Measurements from ENCODE around the gene CYBA. TPM values are rescaled to one million over a fixed set of nuclear protein-coding genes. Genes with fewer than 3 reads are reported as not detected.

Gene CYBA
- total RNA-seq, 1 donor from 2014 or later = 90.8 TPM

- Histone ChIP-seq H3K9me3 (ENCODE audit: control insufficient read depth in 3 of 3, low read length in 3 of 3) (no peaks in the 10 kb centered on the region), H3K9ac (ENCODE audit: low read depth in 1 of 3, low read length in 3 of 3) (peak overlapping the region in 2 of 3 donors; percentile 50 to 66), H3K36me3 (ENCODE audit: control insufficient read depth in 3 of 3, insufficient read depth in 3 of 3, low read length in 3 of 3) (peaks cover 9 to 17% (median 15%) of the 10 kb centered on the region in 3 donors), H3K27me3 (ENCODE audit: control insufficient read depth in 3 of 3, insufficient read depth in 3 of 3, low read length in 3 of 3) (no peaks in the 10 kb centered on the region), H3K4me1 (ENCODE audit: control insufficient read depth in 3 of 3, insufficient read depth in 3 of 3, low read length in 3 of 3) (peaks cover 12 to 13% (median 13%) of the 10 kb centered on the region in 3 donors), H3K4me3 (ENCODE audit: low read length in 3 of 3) (peak overlapping the region; percentile 62 to 67 (median 65)), H3K27ac (ENCODE audit: low read depth, low read length) (peak overlapping the region; percentile 19)
Observed at GRCh38 chr16:88649924-88650748, 717 bp downstream of the CYBA start.

DNA sequence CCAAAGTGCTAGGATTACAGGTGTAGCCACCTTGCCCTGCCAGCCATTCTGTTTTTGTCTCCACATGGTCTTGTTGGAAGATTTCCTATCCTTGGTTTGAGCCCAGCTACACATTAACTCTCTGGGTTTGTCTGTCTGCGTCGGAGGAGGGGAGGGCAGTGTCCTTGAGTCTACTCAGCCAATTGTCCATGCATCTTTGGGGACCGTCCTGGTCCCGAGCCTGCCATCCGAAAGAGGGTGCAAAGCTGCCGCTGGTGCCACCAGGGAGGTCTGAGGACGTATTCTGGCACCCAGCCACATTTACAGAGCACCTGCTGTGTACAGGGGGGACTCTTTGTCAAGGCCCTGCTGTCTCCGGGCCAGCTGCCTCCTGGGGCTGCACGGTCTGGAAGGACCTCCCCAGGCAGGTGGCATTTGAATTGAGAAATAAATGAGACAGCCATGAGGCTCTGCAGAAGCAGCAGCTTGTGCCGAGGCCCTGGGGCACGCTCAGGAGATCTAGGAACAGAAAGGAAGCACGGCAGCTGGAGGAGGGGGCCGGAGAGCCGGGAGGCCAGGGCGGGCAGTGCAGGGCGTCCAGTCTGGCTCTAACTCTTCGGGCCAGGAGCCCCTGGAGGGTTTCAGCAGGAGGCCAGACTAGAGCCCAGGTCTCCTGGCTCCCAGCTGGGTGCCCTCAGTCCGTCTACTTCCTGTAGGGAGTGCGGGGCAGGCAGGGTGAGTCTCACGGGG lies 1.5 kb downstream of the CYBA start:
- Histone ChIP-seq H3K36me3 (ENCODE audit: control insufficient read depth in 3 of 3, insufficient read depth in 3 of 3, low read length in 3 of 3) (peaks cover 6 to 10% (median 7%) of the 10 kb centered on the region in 3 donors), H3K27me3 (ENCODE audit: control insufficient read depth in 3 of 3, insufficient read depth in 3 of 3, low read length in 3 of 3) (no peaks in the 10 kb centered on the region), H3K9me3 (ENCODE audit: control insufficient read depth in 3 of 3, low read length in 3 of 3) (no peaks in the 10 kb centered on the region), H3K27ac (ENCODE audit: low read depth, low read length) (no peak overlapping the region), H3K4me3 (ENCODE audit: low read length in 3 of 3) (peak overlapping the region in 1 of 3 donors; percentile 62), H3K9ac (ENCODE audit: low read depth in 1 of 3, low read length in 3 of 3) (no peak overlapping the region), H3K4me1 (ENCODE audit: control insufficient read depth in 3 of 3, insufficient read depth in 3 of 3, low read length in 3 of 3) (peaks cover 12 to 13% (median 13%) of the 10 kb centered on the region in 3 donors)

DNA sequence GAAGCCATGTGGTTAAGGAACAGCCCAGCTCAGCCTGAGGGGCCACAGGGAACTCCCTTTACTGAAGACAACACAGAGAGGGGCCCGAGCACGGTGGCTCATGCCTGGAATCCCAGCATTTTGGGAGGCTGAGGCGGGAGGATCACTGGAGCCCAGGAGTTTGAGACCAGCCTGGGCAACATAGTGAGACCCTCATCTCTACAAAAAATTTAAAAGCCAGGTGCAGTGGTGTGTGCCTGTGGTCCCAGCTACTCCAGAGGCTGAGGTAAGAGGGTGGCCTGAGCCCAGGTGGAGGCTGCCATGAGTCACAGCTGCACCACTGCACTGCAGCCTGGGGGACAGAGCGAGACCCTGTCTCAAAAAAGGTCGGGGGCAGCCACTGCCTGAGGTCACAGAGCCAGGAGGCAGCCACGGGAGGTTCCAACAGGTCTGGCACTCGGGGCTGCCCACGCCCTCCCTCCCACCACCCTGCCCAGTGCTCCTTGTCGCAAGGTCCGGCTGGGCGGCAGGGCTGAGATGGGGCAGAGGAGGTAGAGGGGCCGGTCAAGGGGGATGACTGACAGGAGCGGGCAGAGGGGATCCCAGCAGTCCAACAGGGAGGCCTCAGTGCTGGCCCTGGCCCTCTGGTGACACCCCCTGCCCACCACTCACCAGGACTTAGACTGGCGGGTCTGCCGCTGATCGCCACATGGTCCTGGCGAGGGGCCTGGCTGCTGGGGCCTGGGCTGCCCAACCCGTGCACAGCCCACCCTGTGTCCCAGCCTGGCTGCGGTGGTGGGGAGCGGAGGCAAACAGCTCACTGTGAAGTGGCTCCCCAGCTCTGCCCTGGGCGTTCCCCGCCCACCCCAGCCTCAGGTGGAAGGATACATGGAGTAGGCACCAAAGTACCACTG lies 3.4 kb downstream of the CYBA start:
- Histone ChIP-seq H3K9ac (ENCODE audit: low read depth in 1 of 3, low read length in 3 of 3) (no peak overlapping the region), H3K27me3 (ENCODE audit: control insufficient read depth in 3 of 3, insufficient read depth in 3 of 3, low read length in 3 of 3) (no peaks in the 10 kb centered on the region), H3K9me3 (ENCODE audit: control insufficient read depth in 3 of 3, low read length in 3 of 3) (no peaks in the 10 kb centered on the region), H3K36me3 (ENCODE audit: control insufficient read depth in 3 of 3, insufficient read depth in 3 of 3, low read length in 3 of 3) (peaks cover 0 to under 1% (median 0%) of the 10 kb centered on the region in 3 donors), H3K4me1 (ENCODE audit: control insufficient read depth in 3 of 3, insufficient read depth in 3 of 3, low read length in 3 of 3) (peaks cover 12 to 13% (median 13%) of the 10 kb centered on the region in 3 donors), H3K4me3 (ENCODE audit: low read length in 3 of 3) (no peak overlapping the region), H3K27ac (ENCODE audit: low read depth, low read length) (no peak overlapping the region)

GRCh38 chr16:88646345-88647034 lies 4.4 kb downstream of the CYBA start:
- no peaks in the 10 kb centered on the region for H3K36me3 ChIP-seq (ENCODE audit: control insufficient read depth in 3 of 3, insufficient read depth in 3 of 3, low read length in 3 of 3)
- no peaks in the 10 kb centered on the region for H3K9me3 ChIP-seq (ENCODE audit: control insufficient read depth in 3 of 3, low read length in 3 of 3)
- no peaks in the 10 kb centered on the region for H3K27me3 ChIP-seq (ENCODE audit: control insufficient read depth in 3 of 3, insufficient read depth in 3 of 3, low read length in 3 of 3)
- no peak overlapping the region for H3K9ac ChIP-seq (ENCODE audit: low read depth in 1 of 3, low read length in 3 of 3)
- H3K4me3 ChIP-seq (ENCODE audit: low read length in 3 of 3) = no peak overlapping the region
- no peak overlapping the region for H3K27ac ChIP-seq (ENCODE audit: low read depth, low read length)
- H3K4me1 ChIP-seq (ENCODE audit: control insufficient read depth in 3 of 3, insufficient read depth in 3 of 3, low read length in 3 of 3) = peaks cover 7 to 12% (median 8%) of the 10 kb centered on the region in 3 donors

- peaks cover 3 to 7% (median 3%) of the 10 kb centered on the region in 3 donors for H3K4me1 ChIP-seq (ENCODE audit: control insufficient read depth in 3 of 3, insufficient read depth in 3 of 3, low read length in 3 of 3)
- no peak overlapping the region for H3K9ac ChIP-seq (ENCODE audit: low read depth in 1 of 3, low read length in 3 of 3)
- peaks cover 0 to 2% (median under 1%) of the 10 kb centered on the region in 3 donors for H3K27me3 ChIP-seq (ENCODE audit: control insufficient read depth in 3 of 3, insufficient read depth in 3 of 3, low read length in 3 of 3)
- H3K4me3 ChIP-seq (ENCODE audit: low read length in 3 of 3) = no peak overlapping the region
- no peaks in the 10 kb centered on the region for H3K36me3 ChIP-seq (ENCODE audit: control insufficient read depth in 3 of 3, insufficient read depth in 3 of 3, low read length in 3 of 3)
- no peak overlapping the region for H3K27ac ChIP-seq (ENCODE audit: low read depth, low read length)
- H3K9me3 ChIP-seq (ENCODE audit: control insufficient read depth in 3 of 3, low read length in 3 of 3) = no peaks in the 10 kb centered on the region
Observed at GRCh38 chr16:88645941-88646340, 4.9 kb downstream of the CYBA start.

DNA sequence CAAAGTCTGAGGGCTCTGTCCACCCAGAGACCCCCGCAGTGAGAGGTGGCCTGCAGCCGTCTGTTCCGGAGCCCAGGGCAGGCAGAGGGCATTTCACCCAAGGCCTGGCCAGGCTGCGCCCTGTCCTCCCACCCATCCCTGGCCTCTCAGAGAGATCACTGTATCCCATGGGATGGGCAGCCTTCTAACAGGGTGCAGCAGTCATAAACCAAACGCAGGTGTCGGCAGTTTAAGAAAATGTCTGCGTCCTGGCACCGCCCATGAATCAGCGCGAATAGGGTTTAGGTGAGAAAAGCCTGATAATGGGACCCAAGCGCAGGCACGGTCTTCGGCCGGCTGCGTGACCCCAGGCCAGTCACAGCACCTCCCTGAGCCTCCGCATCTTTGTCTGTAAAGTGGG lies 5.4 kb downstream of the CYBA start:
- Histone ChIP-seq H3K9me3 (ENCODE audit: control insufficient read depth in 3 of 3, low read length in 3 of 3) (no peaks in the 10 kb centered on the region), H3K9ac (ENCODE audit: low read depth in 1 of 3, low read length in 3 of 3) (no peak overlapping the region), H3K4me1 (ENCODE audit: control insufficient read depth in 3 of 3, insufficient read depth in 3 of 3, low read length in 3 of 3) (peaks cover 0 to 7% (median 0%) of the 10 kb centered on the region in 3 donors), H3K36me3 (ENCODE audit: control insufficient read depth in 3 of 3, insufficient read depth in 3 of 3, low read length in 3 of 3) (no peaks in the 10 kb centered on the region), H3K27me3 (ENCODE audit: control insufficient read depth in 3 of 3, insufficient read depth in 3 of 3, low read length in 3 of 3) (peaks cover 4 to 7% (median 5%) of the 10 kb centered on the region in 3 donors), H3K4me3 (ENCODE audit: low read length in 3 of 3) (no peak overlapping the region), H3K27ac (ENCODE audit: low read depth, low read length) (no peak overlapping the region)

- peaks cover 22 to 26% (median 24%) of the 10 kb centered on the region in 3 donors for H3K27me3 ChIP-seq (ENCODE audit: control insufficient read depth in 3 of 3, insufficient read depth in 3 of 3, low read length in 3 of 3)
- H3K9ac ChIP-seq (ENCODE audit: low read depth in 1 of 3, low read length in 3 of 3) = no peak overlapping the region
- no peak overlapping the region for H3K27ac ChIP-seq (ENCODE audit: low read depth, low read length)
- H3K9me3 ChIP-seq (ENCODE audit: control insufficient read depth in 3 of 3, low read length in 3 of 3) = no peaks in the 10 kb centered on the region
- H3K4me1 ChIP-seq (ENCODE audit: control insufficient read depth in 3 of 3, insufficient read depth in 3 of 3, low read length in 3 of 3) = peaks cover 3 to 13% (median 5%) of the 10 kb centered on the region in 3 donors
- no peak overlapping the region for H3K4me3 ChIP-seq (ENCODE audit: low read length in 3 of 3)
- H3K36me3 ChIP-seq (ENCODE audit: control insufficient read depth in 3 of 3, insufficient read depth in 3 of 3, low read length in 3 of 3) = no peaks in the 10 kb centered on the region
Observed at GRCh38 chr16:88643644-88643932, 7.3 kb downstream of the CYBA start.

GRCh38 chr16:88642881-88643643 lies 7.8 kb downstream of the CYBA start:
- Histone ChIP-seq H3K4me1 (ENCODE audit: control insufficient read depth in 3 of 3, insufficient read depth in 3 of 3, low read length in 3 of 3) (peaks cover 3 to 13% (median 5%) of the 10 kb centered on the region in 3 donors), H3K36me3 (ENCODE audit: control insufficient read depth in 3 of 3, insufficient read depth in 3 of 3, low read length in 3 of 3) (no peaks in the 10 kb centered on the region), H3K9me3 (ENCODE audit: control insufficient read depth in 3 of 3, low read length in 3 of 3) (no peaks in the 10 kb centered on the region), H3K9ac (ENCODE audit: low read depth in 1 of 3, low read length in 3 of 3) (no peak overlapping the region), H3K27ac (ENCODE audit: low read depth, low read length) (no peak overlapping the region), H3K4me3 (ENCODE audit: low read length in 3 of 3) (no peak overlapping the region), H3K27me3 (ENCODE audit: control insufficient read depth in 3 of 3, insufficient read depth in 3 of 3, low read length in 3 of 3) (peaks cover 28 to 31% (median 29%) of the 10 kb centered on the region in 3 donors)

All from skeletal muscle tissue (tissue), 4 donors.